ENCODE results near the gene SUGCT.

SUGCT gene

GRCh38 chr7:40483630-40484029 lies 348.8 kb downstream of the SUGCT start:
- DNase-seq: no peak

- no peak for DNase-seq
Measured at GRCh38 chr7:40489844-40490602, 355.2 kb downstream of the SUGCT start.

GRCh38 chr7:40490603-40490924 lies 355.8 kb downstream of the SUGCT start:
- DNase-seq: no peak

- no peak for DNase-seq
Measured at GRCh38 chr7:40492946-40493345, 358.1 kb downstream of the SUGCT start.

GRCh38 chr7:40493609-40494051 lies 358.8 kb downstream of the SUGCT start:
- DNase-seq: no peak

GRCh38 chr7:40498924-40499510 lies 364.2 kb downstream of the SUGCT start:
- DNase-seq: no peak

- DNase-seq: no peak
Measured at GRCh38 chr7:40499718-40500117, 364.9 kb downstream of the SUGCT start.

GRCh38 chr7:40500219-40500618 lies 365.4 kb downstream of the SUGCT start:
- DNase-seq: no peak

GRCh38 chr7:40502359-40502758 lies 367.6 kb downstream of the SUGCT start:
- DNase-seq: no peak

GRCh38 chr7:40506158-40506557 lies 371.4 kb downstream of the SUGCT start:
- no peak for DNase-seq

- no peak for DNase-seq
Measured at GRCh38 chr7:40507166-40507565, 372.4 kb downstream of the SUGCT start.

- DNase-seq: no peak
Measured at GRCh38 chr7:40509287-40509996, 374.6 kb downstream of the SUGCT start.

GRCh38 chr7:40516376-40516775 lies 381.6 kb downstream of the SUGCT start:
- no peak for DNase-seq

GRCh38 chr7:40519009-40519408 lies 384.2 kb downstream of the SUGCT start:
- DNase-seq: no peak

- DNase-seq: no peak
Measured at GRCh38 chr7:40520986-40521738, 386.4 kb downstream of the SUGCT start.

GRCh38 chr7:40525764-40526163 lies 391.0 kb downstream of the SUGCT start:
- no peak for DNase-seq

- no peak for DNase-seq
Measured at GRCh38 chr7:40526951-40527715, 392.3 kb downstream of the SUGCT start.

- no peak for DNase-seq
Measured at GRCh38 chr7:40527723-40528122, 392.9 kb downstream of the SUGCT start.

GRCh38 chr7:40530292-40530691 lies 395.5 kb downstream of the SUGCT start:
- no peak for DNase-seq

GRCh38 chr7:40531956-40532355 lies 397.2 kb downstream of the SUGCT start:
- DNase-seq: no peak

GRCh38 chr7:40535678-40536077 lies 400.9 kb downstream of the SUGCT start:
- no peak for DNase-seq

- DNase-seq: no peak
Measured at GRCh38 chr7:40536421-40536820, 401.6 kb downstream of the SUGCT start.

- DNase-seq: no peak
Measured at GRCh38 chr7:40538281-40538680, 403.5 kb downstream of the SUGCT start.

Measured in kidney glomerular epithelial cell (primary cell).